PC-9 (cell line): ENCODE results near the gene IGSF21.

Source experiments
- EZH2 ChIP-seq: fragments of 200-600 bp; sonication (generic); IDR thresholded peaks from 2 replicates; pipeline ENCODE4 v1.8.0; 2017; ENCODE audit warnings: antibody characterized with exemption, low read depth
- TF ChIP-seq, protein P1 (sequence below): fragments of 200-600 bp; sonication (generic); conservative IDR thresholded peaks from 2 replicates; pipeline ENCODE4 v1.6.1; 2017; ENCODE audit warnings: mixed run types, antibody characterized with exemption, mild to moderate bottlenecking, moderate library complexity

DNA sequence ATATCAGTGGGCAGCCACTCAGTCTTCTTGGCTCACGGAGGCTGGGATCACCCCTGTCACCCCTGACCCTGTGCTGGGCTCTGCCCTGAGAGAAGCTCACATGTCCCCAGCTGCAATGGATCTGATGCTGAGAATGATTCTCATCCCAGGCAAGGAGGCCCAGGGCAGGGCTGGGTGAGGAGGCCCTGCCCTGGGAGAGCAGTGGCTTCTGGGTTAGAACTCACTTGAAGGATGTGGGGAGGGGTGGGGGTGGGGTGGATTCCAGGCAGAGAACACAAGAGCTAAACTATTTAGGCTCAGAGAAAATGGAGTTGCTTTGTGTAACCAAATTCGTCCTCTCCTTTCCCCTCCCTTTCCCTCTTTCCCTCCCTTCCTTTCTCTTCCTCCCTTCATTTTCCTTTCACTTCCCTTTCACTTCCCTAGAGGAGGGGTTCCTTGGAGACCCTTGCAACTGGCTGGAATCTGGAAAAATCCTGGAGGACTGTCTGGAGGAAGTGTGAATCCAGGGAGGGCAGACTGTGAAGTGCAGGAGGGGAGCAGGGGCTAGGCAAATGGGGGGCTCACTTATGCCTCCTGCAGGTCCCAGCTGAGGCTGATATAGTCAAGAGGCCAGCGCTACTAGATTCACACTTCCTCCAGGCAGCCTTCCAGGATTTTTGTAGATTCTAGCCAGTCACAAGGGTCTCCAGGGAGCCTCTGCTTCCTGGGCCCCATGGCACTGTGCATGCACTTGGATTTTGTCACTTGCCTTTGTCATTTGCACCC is 47.0 kb downstream of the IGSF21 start:
- TF ChIP-seq, protein P1, sequence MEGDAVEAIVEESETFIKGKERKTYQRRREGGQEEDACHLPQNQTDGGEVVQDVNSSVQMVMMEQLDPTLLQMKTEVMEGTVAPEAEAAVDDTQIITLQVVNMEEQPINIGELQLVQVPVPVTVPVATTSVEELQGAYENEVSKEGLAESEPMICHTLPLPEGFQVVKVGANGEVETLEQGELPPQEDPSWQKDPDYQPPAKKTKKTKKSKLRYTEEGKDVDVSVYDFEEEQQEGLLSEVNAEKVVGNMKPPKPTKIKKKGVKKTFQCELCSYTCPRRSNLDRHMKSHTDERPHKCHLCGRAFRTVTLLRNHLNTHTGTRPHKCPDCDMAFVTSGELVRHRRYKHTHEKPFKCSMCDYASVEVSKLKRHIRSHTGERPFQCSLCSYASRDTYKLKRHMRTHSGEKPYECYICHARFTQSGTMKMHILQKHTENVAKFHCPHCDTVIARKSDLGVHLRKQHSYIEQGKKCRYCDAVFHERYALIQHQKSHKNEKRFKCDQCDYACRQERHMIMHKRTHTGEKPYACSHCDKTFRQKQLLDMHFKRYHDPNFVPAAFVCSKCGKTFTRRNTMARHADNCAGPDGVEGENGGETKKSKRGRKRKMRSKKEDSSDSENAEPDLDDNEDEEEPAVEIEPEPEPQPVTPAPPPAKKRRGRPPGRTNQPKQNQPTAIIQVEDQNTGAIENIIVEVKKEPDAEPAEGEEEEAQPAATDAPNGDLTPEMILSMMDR: no peak
- no peak for TF ChIP-seq EZH2
